Right ventricle myocardium inferior (tissue), 1 donor: Measurements from ENCODE around the gene UQCR10. TPM values are rescaled to one million over a fixed set of nuclear protein-coding genes. Genes with fewer than 3 reads are reported as not detected.
A peak's percentile ranks its signal among the peaks of the same experiment; 100 is the strongest.
"Not testable (repeated sequence)": the region's sequence is repeated elsewhere in the genome, so short reads cannot be mapped to it uniquely, and the experiment has no call there.

Experiments
- ATAC-seq: fragments of 200-7000 bp; cut with Tn5 transposase; one replicate; pipeline ENCODE4 v1.9.1; 2020; ENCODE audit warnings: mild to moderate bottlenecking, moderate library complexity
- DNase-seq: peaks from one replicate; pipeline ENCODE4 v3.0.0; 2021; ENCODE audit errors: missing footprints
- intact Hi-C: fragments of 100-400 bp; cut with DNase I; formaldehyde crosslinking; loops from one replicate; pipeline ENCODE4 v1.11.0; 2022
- total RNA-seq: library from RNA; stranded (reverse); fragmentation: NEBNext Ultra II Directional; extraction: Animal tissue kit (Norgen Biotek cat#: 25700); gene quantifications from one replicate; pipeline ENCODE4 v1.2.1, GENCODE V29; 2021
- donor health status: DM: no; HTN: yes; CAD: no; lungs with severe emphysema.

Gene UQCR10
- total RNA-seq, 1 donor from 2014 or later = 381 TPM

DNA sequence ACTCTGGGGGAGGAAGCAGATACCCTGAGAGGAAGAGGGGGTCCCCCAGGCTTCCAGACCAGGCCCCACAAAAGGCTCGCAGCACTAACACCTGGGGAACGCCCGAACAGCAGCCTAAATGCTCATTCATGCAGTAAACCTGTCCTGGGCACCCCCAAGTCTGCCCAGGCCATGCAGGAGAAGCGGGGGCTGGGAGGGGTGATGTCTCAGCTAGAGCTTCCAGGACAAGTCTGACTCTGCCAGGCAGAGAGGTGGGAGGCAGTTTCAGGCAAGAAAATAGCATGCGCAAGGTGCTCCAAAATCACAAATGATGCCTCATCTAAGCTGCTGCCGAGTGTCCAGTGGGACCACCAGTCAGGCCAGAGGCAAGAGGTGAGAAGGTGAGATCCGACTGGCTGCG, 32.8 kb upstream of the UQCR10 start:
- intact Hi-C loops = no loop called here
- DNase-seq (no peak), ATAC-seq (no peak)

DNA sequence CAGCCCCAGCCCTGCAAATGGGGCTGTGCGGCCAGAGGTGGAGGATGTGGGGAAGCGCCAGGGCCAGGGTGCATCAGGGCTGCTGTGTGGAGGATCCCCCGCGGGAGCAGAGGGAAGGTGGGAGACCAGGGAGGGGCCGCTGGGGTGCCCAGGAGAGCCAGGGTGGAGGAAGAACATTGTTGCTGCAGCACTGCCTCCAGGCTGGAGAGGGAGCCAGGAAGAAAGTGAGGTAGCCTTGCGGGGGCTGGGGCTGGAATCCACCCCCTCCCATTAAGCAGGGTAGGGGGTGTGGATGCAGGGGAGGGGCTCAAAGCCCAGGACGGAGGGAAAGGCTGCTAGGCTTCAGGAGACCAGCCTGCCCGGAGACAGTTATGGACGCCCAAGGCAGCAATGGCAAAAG, 32.3 kb upstream of the UQCR10 start:
- DNase-seq = no peak
- ATAC-seq = no peak
- intact Hi-C loops = no loop called here

DNA sequence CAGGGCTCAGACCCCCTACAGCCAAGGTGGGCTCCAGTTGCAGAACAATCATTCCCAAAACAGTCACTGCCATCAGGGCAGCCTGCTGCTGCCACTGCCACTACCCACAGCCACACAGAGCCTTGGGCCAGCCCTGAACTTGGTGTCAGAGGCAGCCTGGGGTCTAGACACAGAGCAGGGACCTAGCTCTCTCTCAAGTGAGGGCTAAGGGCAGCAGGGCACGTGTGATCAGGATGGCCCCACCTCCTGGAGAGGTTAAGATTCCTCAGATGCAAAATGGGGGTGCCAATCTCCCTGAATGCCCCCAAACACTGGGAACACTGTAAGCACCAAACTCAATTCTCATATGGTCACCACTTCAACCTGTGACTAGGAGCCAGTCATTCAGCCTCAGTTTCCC, 31.8 kb upstream of the UQCR10 start:
- intact Hi-C loops = no loop called here
- DNase-seq = no peak
- ATAC-seq = no peak

DNA sequence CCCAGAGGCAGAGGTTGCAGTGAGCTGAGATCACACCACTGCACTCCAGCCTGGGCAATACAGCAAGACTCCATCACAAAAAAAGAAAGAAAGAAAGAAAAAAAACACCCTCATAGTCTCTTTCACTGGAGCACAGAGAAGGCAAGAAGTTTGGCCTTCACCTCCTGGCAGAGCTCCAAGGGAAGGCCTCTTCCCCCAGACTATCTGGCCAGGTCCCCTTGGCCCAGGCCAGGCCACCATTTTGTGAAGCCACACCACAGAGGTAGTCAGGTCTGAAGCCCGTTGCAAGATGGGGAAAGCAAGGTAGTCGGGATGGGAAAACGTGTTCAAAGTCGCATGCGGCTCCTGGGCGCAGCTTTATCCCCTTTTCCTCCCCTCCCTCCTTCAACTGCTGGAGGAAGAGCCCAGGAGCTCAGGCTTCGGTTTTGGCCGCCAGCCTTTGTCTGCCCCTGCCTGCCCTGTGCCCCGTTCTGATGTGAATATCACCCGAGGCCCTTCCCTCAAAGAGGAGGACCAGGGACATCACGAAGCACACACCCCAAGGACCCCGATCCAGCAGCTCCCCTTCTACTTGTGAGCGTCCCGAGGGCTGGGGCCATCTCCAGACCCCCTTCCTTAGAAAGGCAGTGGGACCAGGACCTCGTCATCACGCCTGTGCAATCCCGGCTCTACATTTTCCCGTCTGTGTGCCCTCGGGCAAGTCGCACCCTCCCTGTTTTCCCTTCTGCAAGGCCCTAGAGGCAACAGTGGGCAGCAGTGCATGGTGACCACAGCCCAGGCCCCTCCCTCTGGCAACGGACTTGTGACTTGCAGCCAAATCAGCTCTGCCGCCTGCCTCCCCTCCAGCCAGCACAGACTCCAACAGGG, 29.7 kb upstream of the UQCR10 start:
- DNase-seq = peak; percentile 60
- peak; percentile 45 for ATAC-seq
- intact Hi-C loops = no loop called here

DNA sequence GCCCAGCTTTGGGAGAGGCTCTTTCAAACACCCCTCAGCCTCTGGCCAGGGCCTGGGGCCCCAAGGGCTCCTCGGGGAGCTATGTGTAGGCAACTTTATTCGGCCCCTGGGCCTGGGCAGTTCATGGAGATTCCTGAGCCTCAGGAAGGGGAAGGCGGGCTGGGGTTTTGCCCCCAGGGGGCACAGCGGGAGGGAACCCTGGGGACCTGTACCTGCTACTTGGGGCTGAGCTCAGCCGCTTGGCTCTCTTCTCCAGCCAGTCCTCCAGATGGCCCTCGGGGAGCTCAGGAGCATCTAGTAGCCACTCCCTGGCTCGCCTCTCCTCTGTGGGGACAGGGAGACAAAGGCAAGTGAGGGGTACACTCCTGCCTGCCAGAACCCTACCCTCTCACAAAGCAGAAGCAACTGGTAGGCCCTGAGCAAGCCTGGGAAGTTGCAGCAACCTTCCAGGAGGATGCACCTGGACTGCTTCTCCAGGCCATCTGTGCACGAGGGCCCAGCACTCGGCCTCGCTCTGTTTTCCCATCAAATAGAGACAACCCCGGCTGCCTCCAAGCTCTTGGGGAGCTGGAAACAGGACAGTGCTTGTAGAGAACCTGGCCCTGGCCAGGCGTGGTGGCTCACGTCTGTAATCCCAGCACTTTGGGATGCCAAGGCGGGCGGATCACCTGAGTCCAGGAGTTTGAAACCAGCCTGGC, 28.9 kb upstream of the UQCR10 start:
- no peak for ATAC-seq

DNA sequence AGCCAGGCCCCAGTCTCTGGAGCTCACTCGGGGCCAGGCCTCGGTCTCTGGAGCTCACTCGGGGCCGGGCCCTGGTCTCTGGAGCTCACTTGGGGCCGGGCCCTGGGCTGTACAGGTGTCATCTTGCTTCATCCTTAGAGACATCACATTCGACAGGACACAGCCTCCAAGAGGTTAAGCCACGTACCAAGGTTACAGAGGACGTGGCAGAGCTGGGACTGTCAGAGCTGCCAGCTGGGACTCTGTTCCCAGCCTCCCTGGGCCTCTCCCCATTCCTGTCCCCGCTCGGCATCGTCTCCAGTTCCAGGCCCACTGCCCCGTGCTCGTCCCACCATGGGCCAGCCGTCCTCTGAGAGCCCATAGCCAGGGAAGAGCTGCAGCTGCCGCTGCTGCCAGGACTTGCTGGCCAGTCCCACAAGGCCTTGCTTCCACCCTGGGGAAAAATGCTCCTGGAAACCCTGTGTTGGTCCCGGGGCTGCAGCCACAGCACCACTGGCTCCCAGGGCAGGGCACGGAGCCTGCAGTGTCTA, 27.8 kb upstream of the UQCR10 start:
- intact Hi-C loops = no loop called here
- DNase-seq = peak; percentile 32
- ATAC-seq = no peak

More for the DNA sequence above, 28.9 kb upstream of the UQCR10 start:
- intact Hi-C loops = no loop called here
- peak; percentile 42 for DNase-seq

DNA sequence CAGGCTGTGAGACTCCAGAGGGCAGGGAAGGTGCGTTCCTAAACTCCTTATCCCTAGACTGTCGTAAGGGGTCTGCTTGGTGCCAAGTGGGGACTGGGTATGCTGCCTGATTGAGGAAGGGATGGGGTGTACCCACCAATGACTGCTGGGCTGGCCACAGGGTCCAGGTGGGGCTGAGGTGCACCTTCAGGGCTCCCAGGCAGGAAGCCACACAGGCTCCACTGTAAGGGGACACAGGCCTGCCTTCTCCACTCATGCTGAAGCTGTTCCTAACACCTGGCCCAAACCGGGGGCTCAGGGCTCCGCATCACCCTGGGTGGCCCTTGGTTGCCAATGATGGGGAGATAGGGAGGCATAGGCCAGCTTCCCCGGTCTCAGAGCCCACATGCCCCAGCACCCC, 27.0 kb upstream of the UQCR10 start:
- ATAC-seq (no peak), DNase-seq (peak; percentile 51)
- intact Hi-C loops = no loop called here

DNA sequence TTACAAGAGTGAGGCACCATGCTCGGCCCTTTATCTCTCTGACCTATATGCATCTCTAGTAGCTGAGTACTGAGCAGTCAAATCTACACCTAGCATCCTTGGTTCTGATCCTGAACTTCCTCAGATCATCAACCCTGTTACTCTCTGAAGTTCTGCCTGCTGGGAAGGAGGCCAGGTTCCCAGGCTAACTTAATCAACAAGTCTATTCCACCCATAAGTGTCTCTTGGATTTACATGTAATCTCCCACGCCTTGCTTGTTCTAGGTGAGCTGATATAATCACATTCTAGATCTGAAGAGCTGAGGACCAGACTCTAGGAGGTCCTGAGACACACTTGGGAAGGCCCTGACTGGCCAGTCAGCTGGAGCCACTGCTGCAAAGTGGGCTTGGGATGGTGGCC, 25.2 kb upstream of the UQCR10 start:
- DNase-seq = no peak
- no peak for ATAC-seq
- intact Hi-C loops = no loop called here

DNA sequence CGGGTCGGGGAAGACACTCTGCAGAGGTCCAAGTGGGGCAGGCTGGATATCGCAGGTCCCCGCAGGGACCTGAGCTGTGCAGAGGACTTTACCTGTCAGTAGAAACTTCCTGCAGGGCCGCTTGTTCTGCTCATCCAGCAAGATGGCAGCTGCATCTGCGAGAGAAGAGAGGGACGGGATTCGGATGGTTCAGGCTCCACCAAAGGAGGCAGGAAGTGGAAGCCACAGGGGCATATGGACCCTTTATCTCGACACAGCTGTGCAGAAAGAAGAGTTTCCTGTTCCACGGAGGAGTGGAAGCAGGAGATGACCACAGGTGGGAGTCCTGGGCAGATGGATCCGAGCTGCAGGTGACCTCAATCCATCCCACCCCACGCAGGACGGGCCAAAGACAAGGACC, 24.8 kb upstream of the UQCR10 start:
- ATAC-seq (no peak), DNase-seq (peak; percentile 22)
- intact Hi-C loops = no loop called here

DNA sequence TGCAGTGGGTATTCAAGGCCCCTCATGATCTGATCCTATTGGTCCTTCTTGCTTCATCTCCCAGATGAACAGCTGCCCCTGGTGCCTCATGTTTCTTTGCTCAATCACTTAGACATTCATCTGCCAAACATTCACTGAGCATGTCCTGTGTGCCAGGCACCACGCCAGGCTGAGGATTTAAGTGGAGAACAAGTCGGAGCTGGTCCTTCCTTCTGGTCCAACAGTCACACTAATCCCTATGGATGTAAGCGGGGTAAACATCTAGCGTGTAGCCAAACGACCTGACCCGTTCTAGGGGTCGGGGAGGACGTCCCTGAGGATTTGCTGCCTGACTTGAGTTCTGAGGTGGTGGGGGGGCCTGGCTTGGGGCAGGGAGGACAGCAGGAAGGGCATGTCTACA, 22.3 kb upstream of the UQCR10 start:
- intact Hi-C loops = no loop called here
- DNase-seq (no peak), ATAC-seq (no peak)

DNA sequence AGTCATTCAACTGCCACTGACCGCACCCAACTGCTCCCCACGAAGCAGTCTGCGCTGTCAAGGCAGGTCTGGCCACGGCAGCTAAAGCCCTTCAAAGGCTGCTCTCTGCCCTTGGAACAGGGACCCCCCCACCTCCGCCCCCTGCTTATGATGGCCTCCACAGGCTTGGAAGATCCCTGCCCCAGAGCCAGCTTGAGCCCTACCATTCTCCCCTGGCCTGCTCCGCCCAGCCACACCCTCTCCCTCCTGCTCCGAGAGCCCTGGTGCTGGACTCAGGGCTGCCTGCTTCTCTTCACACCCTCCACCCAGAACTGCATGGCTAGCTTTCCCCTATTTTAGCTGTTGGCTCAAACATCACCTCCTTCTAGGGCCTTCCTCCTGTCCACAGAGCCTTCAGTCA, 19.3 kb upstream of the UQCR10 start:
- DNase-seq = no peak
- no peak for ATAC-seq
- intact Hi-C loops = no loop called here

DNA sequence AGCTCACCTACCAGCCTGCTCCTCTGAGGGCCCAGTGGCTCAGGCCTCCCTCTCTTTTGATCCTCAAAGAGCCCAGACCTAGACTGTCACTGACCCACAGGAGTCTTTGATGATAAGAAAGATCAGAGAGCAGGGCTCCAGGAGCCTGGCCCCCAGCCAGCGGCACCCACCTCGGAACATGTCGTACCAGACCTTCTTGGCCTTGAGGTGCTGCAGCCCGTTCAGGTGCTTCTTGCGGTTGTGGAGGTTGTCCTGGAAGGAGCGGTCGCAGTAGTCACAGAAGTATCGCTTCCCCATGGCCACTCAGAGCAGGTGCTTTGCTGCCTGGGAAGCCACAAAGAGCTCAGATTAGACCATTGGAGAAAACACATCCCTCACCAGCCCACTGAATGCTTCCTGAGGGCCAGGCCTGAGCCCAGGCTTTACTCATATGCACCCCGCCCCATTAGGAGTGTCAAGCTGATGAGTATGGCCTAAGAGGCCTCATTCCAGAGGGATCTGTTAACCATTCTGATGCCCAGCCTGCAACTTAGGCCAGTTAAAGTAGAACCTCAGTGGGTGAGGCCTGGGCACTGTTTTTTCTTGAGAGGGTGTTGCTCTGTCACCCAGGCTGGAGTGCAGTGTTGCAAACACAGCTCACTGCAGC, 18.8 kb upstream of the UQCR10 start:
- intact Hi-C loops = no loop called here
- DNase-seq = no peak
- no peak for ATAC-seq

DNA sequence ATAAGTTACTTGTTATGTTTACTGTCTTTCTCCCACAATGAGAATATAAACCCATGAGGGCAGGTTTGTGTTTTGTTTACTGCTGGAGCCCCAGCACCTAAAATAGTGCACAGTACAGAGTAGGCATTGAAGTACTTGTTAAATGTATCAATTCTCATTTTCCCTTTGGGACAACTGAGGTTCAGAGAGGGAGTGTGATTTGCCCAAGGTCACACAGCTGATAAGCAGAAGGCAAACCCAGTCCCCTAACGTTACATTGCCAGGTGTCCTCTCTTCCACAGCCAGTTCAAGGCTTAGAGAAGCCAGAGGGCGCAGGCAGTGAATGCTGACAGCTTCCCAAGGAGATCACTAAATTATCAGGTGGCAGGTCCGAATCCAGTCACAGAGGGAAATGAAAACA, 17.1 kb upstream of the UQCR10 start:
- ATAC-seq (no peak), DNase-seq (no peak)
- intact Hi-C loops = no loop called here

DNA sequence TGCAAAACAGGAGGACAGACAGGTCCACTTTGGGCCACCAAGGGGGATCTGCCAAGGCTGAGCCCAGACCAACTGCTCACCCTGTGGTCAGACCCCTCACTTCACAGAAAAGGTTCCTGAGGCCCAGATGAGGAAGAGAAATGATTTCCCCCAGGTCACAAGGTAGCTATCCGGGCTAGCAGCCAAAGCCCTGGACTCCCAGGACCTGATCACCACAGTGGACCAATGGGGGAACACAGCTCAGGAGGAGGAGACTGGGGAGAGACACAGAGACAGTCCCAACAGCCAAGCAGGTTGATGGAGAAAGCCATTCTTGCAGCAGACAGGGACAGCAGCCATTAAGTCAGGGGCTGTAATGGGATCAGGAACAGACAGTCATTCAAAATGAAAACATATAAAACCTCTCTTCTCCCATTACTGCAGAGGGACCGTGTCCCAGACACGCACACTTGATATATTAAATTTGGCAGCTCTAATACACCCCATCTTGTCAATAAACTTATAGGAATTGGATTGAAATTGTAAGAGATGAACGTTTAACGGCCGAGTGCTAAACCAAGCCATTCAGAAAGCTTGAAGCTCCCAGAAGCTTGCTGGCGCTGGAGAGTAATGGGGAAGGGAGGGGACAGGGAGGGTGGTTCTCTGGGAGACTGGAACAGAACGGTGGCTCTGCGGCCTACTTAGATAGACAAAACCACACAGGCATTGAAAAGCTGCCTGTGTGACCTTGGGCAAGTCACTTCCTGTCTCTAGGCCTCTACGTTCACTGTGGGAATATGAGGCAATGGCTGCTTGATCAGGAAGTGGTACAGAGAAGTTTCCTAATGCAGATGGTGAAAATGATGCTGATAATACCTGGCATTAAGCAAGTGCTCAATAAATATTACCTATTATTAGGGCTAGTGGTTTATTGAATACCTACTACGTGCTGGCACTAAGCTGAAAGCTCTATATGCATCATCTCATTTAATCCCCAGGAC, 16.3 kb upstream of the UQCR10 start:
- intact Hi-C loops = no loop called here
- ATAC-seq = no peak
- DNase-seq = no peak

DNA sequence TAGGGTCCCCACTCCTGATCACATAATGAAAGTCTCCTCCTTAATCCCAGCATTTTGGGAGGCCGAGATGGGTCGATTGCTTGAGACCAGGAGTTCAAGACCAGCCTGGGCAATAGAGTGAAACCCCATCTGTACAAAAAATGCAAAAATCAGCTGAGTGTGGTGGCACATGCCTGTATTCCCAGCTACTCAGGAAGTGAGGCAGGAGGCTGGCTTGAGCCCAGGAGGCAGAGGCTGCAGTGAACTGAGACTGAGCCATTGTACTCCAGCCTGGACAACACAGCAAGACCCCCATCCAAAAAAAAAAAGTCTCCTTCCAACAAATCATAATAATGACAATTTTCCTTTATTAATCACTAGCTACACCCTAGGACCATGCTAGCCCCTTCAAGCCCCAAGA, 15.5 kb upstream of the UQCR10 start:
- ATAC-seq (no peak), DNase-seq (no peak)
- intact Hi-C loops = no loop called here

DNA sequence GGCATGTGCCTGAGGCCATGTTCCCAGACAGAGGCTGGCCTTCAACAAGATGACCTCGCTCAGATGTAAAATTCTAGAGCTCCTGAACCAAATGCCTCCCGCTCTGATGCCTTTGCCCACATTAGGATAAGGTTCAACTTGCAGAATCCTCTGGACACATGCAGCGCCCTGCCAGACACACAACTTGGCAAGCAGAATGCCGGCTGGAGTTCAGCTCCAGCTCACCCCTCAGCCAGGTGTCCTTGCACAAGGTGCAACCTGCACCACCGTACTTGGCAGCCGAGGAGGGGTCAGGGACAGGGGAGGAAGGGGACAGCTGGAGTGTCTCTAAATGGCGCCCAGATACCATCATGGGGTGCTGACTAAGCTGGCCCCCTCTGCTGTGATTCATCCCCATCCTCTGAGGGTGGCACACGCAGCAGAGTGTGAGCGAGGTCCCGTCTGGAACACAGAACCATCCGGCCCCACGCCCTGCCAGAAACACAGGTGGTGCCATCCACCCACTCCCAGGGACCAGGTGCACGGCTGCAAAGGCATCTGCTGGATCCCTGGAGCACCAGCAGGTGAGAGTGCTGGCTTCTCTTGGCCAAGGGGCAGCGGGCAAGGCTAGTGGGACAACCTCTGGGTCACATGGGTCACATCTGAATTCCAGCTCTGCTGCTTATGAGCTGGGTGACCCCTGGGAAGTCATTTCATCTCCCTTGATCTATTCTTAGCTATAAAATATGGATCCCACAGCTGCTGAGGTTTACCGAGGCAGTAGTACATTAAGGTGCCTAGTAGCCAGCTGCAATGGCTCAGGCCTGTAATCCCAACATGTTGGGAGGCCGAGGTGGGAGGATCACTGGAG, 13.1 kb upstream of the UQCR10 start:
- ATAC-seq = no peak
- intact Hi-C loops = no loop called here
- DNase-seq = no peak

DNA sequence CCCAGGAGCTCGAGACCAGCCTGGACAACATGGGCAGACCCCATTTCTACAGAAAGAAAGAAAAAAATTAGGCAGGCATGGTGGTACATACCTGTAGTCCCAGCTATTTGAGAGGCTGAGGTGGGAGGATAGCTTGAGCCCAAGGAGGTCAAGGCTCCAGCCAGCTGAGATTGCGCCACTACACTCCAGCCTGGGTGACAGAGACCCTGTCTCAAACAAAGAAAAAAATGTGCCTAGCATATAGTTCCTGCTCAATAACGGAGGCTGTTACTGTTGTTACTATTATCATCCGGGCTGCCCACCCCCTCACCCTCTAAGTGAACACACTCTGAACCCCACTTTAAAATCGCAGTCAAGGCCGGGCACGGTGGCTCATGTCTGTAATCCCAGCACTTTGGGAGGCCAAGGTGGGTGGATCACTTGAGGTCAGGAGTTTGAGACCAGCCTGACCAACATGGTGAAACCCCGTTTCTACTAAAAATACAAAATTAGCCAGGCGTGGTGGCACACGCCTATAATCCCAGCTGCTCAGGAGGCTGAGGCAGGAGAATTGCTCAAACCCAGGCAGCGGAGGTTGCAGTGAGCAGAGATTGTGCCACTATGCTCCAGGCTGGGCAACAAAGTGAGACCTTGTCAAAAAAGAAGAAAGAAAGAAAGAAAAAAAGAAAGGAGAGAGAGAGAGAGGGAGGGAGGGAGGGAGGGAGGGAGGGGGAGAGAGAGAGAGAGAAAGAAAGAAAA, 12.3 kb upstream of the UQCR10 start:
- ATAC-seq, intact Hi-C loops, DNase-seq: not testable (repeated sequence)
